Measurements from ENCODE around the gene CHRNA4.

DNA sequence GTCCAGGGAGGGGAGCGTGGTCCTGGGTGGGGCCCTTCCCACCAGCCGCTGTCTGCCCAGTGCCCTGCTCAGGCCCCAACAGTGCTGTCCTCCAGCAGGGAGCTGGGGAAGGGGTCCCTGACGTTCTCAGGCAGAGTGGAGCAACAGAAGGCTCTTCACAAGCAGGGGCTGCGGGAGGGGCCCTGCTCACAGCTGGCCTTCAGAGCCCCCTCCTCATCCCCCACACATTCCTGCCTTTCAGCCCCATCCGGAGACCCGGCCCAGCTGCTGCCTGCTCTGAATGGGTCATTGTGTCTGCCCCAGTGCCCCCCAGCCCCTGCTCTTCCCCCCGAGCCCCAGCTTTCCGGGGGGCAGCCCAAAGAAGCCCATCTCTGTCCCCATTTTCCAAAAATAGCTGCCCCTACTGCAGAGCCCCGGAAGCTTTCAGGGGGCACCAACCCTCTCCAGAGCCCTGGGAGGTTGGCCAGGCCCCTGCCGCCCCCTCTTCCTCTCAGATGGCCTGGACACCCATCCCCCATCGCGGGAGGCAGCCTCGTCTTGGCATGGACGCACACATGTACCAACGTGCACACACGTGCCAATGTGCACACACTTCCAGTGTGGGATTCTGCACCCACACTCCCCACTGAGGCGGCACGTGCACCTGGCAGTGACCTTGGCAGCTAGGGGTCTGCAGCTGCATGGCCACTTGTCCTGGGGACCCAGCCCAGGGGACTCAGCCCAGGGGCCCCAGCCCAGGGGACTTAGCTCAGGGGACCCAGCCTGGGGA lies 64.4 kb downstream of the CHRNA4 start:
- TF ChIP-seq, protein P1, sequence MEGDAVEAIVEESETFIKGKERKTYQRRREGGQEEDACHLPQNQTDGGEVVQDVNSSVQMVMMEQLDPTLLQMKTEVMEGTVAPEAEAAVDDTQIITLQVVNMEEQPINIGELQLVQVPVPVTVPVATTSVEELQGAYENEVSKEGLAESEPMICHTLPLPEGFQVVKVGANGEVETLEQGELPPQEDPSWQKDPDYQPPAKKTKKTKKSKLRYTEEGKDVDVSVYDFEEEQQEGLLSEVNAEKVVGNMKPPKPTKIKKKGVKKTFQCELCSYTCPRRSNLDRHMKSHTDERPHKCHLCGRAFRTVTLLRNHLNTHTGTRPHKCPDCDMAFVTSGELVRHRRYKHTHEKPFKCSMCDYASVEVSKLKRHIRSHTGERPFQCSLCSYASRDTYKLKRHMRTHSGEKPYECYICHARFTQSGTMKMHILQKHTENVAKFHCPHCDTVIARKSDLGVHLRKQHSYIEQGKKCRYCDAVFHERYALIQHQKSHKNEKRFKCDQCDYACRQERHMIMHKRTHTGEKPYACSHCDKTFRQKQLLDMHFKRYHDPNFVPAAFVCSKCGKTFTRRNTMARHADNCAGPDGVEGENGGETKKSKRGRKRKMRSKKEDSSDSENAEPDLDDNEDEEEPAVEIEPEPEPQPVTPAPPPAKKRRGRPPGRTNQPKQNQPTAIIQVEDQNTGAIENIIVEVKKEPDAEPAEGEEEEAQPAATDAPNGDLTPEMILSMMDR (IDR thresholded peaks at IDR 0.05): no peak
- no peak for TF ChIP-seq POLR2A (IDR thresholded peaks at IDR 0.05)
